ENCODE measurements around the gene NPB. TPM values are rescaled to one million over a fixed set of nuclear protein-coding genes. Genes with fewer than 3 reads are reported as not detected.

NPB gene
- total RNA-seq, 6 experiments from 2014 or later: 0.12 to 1.5 (median 0.87) TPM; not detected in 2

DNA sequence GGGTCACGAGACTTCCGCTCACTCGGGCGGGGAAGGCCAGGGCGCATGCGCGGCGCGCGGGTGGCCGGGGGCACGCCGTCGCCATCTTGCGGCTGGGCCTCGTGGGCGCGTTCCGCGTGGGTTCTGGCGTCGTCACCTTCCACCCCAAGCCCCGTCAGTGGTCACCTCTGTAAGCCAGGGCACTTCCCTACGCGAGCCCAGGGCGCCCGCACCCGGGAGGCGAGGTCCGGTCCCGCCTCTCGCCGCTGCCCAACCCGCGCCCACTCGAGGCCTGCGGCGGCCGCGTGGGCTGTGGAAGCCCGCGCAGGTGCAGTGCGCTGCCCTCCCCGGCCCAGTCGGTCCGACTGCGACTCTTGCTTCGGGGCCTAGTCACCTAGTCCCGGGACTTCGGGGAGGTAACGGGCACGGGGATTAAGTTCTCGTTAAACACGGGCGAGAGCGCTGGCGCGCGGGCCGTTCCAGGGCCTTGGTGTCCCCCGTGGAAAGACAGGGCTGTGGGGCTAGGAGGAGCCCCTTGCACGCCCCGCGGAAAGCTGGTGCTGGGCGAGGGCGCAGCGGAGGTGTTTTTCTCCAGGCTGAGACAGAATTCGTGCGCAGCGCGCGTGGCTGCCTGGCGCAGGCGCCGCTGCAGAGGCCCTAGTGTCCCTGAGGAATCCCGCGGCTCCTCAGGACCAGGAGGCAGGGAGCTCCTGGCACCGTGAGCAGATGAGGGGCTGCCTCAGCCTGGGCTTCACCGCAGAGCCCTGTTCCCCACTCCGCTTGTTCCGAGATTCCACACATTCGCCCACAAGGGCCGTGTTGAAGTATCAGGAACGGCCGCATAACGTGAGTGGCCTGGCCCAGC, 30.4 kb upstream of the NPB start:
- DNase-seq (peak; percentile 96 to 97 (median 97)), ATAC-seq (peak; percentile 6 to 32 (median 16))
- peaks cover 0 to 16% (median 8%) of the 10 kb centered on the region in 4 donors for H3K36me3 ChIP-seq
- H3K4me1 ChIP-seq: peaks cover 0 to 42% (median 21%) of the 10 kb centered on the region in 4 donors
- peak overlapping the region; percentile 87 to 99 (median 93) for H3K4me3 ChIP-seq
- intact Hi-C loops (cut with DNase I): no loop called here
- TF ChIP-seq POLR2A (IDR thresholded peaks at IDR 0.05): peak; percentile 92
- TF ChIP-seq, protein P1, sequence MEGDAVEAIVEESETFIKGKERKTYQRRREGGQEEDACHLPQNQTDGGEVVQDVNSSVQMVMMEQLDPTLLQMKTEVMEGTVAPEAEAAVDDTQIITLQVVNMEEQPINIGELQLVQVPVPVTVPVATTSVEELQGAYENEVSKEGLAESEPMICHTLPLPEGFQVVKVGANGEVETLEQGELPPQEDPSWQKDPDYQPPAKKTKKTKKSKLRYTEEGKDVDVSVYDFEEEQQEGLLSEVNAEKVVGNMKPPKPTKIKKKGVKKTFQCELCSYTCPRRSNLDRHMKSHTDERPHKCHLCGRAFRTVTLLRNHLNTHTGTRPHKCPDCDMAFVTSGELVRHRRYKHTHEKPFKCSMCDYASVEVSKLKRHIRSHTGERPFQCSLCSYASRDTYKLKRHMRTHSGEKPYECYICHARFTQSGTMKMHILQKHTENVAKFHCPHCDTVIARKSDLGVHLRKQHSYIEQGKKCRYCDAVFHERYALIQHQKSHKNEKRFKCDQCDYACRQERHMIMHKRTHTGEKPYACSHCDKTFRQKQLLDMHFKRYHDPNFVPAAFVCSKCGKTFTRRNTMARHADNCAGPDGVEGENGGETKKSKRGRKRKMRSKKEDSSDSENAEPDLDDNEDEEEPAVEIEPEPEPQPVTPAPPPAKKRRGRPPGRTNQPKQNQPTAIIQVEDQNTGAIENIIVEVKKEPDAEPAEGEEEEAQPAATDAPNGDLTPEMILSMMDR (IDR thresholded peaks at IDR 0.05): peak in 3 of 4 donors; percentile 30 to 56 (median 38)
- no peaks in the 10 kb centered on the region for H3K27me3 ChIP-seq
- no peaks in the 10 kb centered on the region for H3K9me3 ChIP-seq
- 0% methylated on average over 4 of the region's 86 CpGs for WGBS (ENCODE audit: insufficient coverage, low coverage, low lambda C conversion rate, missing lambda C conversion rate)
- peak overlapping the region; percentile 96 to 99 (median 99) for H3K27ac ChIP-seq

DNA sequence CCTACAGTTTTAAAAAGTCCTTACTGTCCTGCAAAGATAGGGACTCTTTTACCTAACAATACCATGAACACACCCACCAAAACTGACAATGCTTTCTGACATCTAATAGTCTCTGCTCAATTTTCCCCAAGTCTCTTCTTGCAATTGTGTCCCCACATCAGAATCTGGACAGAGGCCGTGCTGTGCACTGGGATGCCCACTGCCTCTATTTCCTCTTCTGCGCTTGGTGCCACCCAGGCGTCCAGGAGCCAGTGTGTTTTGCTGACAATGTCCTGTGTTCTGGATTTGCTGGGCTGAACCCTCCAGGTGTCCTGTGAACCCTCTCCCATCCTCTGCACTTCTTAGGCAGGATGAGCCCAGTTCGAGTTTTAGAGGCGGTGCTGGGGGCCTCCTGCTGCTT, 24.5 kb upstream of the NPB start:
- no peak for DNase-seq
- Histone ChIP-seq H3K4me1 (peaks cover 0 to 4% (median 1%) of the 10 kb centered on the region in 4 donors), H3K4me3 (no peak overlapping the region), H3K36me3 (peaks cover 0 to 8% (median 0%) of the 10 kb centered on the region in 4 donors), H3K27ac (no peak overlapping the region), H3K9me3 (no peaks in the 10 kb centered on the region), H3K27me3 (no peaks in the 10 kb centered on the region)
- intact Hi-C loops (cut with DNase I): no loop called here
- WGBS (ENCODE audit: insufficient coverage, low coverage, low lambda C conversion rate, missing lambda C conversion rate): 86% methylated on average over 3 of the region's 5 CpGs
- no peak for ATAC-seq
- TF ChIP-seq, protein P1 (IDR thresholded peaks at IDR 0.05): no peak
- TF ChIP-seq POLR2A (IDR thresholded peaks at IDR 0.05): no peak

DNA sequence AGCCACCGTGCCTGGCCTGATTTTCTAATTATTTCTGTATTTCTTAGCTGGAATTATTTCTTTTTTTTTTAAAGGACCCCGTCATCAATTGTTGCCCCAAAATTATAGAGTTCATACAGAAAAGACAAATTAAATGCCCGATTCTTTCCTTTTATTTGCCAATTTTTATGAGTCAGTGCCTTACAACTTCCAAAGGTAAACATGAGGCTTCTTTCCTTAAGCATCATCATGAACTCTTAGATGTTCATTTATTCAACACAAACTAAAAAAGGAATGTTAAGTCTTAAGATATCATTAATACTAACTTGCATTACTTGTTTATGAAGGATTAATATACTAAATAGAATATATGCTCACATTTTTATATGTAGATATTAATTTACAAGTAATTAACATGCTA, 23.7 kb upstream of the NPB start:
- H3K27ac ChIP-seq: no peak overlapping the region
- H3K36me3 ChIP-seq: peaks cover 0 to 11% (median 0%) of the 10 kb centered on the region in 4 donors
- no peaks in the 10 kb centered on the region for H3K27me3 ChIP-seq
- no peak for DNase-seq
- TF ChIP-seq POLR2A (IDR thresholded peaks at IDR 0.05): no peak
- TF ChIP-seq, protein P1 (IDR thresholded peaks at IDR 0.05): no peak
- intact Hi-C loops (cut with DNase I): no loop called here
- no peaks in the 10 kb centered on the region for H3K4me1 ChIP-seq
- ATAC-seq: no peak
- 87% methylated on average over 3 of the region's 3 CpGs for WGBS (ENCODE audit: insufficient coverage, low coverage, low lambda C conversion rate, missing lambda C conversion rate)
- H3K9me3 ChIP-seq: no peaks in the 10 kb centered on the region
- no peak overlapping the region for H3K4me3 ChIP-seq

DNA sequence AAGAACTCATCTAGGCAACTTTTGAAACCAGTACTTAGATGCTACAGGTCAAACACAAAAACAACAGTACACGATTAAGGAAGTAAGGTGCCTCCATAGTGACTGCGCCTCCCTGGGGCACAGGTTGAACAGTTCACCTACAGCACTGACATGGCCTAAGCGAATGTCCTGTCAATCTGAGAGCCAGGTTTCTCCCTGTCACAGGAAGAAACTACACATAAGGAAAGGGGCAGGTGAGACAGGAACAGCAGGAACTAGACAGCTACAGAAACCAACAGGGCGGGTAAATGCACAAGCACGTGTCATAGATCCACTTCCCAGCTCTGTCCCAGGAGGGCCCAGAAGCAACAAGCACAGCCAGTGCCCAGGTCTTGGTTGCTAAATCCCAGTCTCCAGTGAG, 22.9 kb upstream of the NPB start:
- intact Hi-C loops (cut with DNase I): no loop called here
- WGBS (ENCODE audit: insufficient coverage, low coverage, low lambda C conversion rate, missing lambda C conversion rate): 83% methylated on average over 4 of the region's 5 CpGs
- Histone ChIP-seq H3K4me1 (no peaks in the 10 kb centered on the region), H3K27ac (no peak overlapping the region), H3K36me3 (peaks cover 0 to 11% (median 0%) of the 10 kb centered on the region in 4 donors), H3K4me3 (no peak overlapping the region), H3K27me3 (no peaks in the 10 kb centered on the region), H3K9me3 (no peaks in the 10 kb centered on the region)
- TF ChIP-seq POLR2A (IDR thresholded peaks at IDR 0.05): no peak
- TF ChIP-seq, protein P1 (IDR thresholded peaks at IDR 0.05): no peak
- no peak for DNase-seq
- ATAC-seq: no peak
